ENCODE results near the gene MKLN1.
A peak's percentile ranks its signal among the peaks of the same experiment; 100 is the strongest.
"Not testable (repeated sequence)": the region's sequence is repeated elsewhere in the genome, so short reads cannot be mapped to it uniquely, and the experiment has no call there.

The MKLN1 gene

GRCh38 chr7:131300572-131301466 is 26.9 kb upstream of the MKLN1 start:
- no peak for DNase-seq (ENCODE audit: extremely low read depth, low read depth)
- no peak for TF ChIP-seq CTCF (IDR thresholded peaks at IDR 0.05; ENCODE audit: low read depth, low read length)

- no peak for TF ChIP-seq CTCF (IDR thresholded peaks at IDR 0.05; ENCODE audit: low read depth, low read length)
- no peak for DNase-seq (ENCODE audit: extremely low read depth, low read depth)
Observed at GRCh38 chr7:131302446-131302845, 25.2 kb upstream of the MKLN1 start.

- TF ChIP-seq CTCF (IDR thresholded peaks at IDR 0.05; ENCODE audit: low read depth, low read length), result peak; percentile 37
- DNase-seq (ENCODE audit: extremely low read depth, low read depth), result no peak
Observed at GRCh38 chr7:131302876-131303707, 24.6 kb upstream of the MKLN1 start.

- no peak for DNase-seq (ENCODE audit: extremely low read depth, low read depth)
- no peak for TF ChIP-seq CTCF (IDR thresholded peaks at IDR 0.05; ENCODE audit: low read depth, low read length)
Observed at GRCh38 chr7:131305152-131305551, 22.5 kb upstream of the MKLN1 start.

- not testable (repeated sequence) for DNase-seq (ENCODE audit: extremely low read depth, low read depth)
Observed at GRCh38 chr7:131306041-131306440, 21.6 kb upstream of the MKLN1 start.

- DNase-seq (ENCODE audit: extremely low read depth, low read depth), result no peak
- no peak for TF ChIP-seq CTCF (IDR thresholded peaks at IDR 0.05; ENCODE audit: low read depth, low read length)
Observed at GRCh38 chr7:131306777-131307176, 20.9 kb upstream of the MKLN1 start.

GRCh38 chr7:131307627-131308026 is 20.0 kb upstream of the MKLN1 start:
- TF ChIP-seq CTCF (IDR thresholded peaks at IDR 0.05; ENCODE audit: low read depth, low read length), result no peak
- DNase-seq (ENCODE audit: extremely low read depth, low read depth), result no peak
